ENCODE results near the gene MLXIP. TPM values are rescaled to one million over a fixed set of nuclear protein-coding genes. Genes with fewer than 3 reads are reported as not detected.
A peak's percentile ranks its signal among the peaks of the same experiment; 100 is the strongest.

The MLXIP gene
- total and polyA plus RNA-seq, 9 of the 15 experiments (the other 6 are each of a cell fraction or from before 2014, with no cell fraction given) = 2.2 to 66.3 (median 18.1) TPM

GRCh38 chr12:122064025-122064777, 14.4 kb upstream of the MLXIP start (continued):
- TF ChIP-seq, protein P1, sequence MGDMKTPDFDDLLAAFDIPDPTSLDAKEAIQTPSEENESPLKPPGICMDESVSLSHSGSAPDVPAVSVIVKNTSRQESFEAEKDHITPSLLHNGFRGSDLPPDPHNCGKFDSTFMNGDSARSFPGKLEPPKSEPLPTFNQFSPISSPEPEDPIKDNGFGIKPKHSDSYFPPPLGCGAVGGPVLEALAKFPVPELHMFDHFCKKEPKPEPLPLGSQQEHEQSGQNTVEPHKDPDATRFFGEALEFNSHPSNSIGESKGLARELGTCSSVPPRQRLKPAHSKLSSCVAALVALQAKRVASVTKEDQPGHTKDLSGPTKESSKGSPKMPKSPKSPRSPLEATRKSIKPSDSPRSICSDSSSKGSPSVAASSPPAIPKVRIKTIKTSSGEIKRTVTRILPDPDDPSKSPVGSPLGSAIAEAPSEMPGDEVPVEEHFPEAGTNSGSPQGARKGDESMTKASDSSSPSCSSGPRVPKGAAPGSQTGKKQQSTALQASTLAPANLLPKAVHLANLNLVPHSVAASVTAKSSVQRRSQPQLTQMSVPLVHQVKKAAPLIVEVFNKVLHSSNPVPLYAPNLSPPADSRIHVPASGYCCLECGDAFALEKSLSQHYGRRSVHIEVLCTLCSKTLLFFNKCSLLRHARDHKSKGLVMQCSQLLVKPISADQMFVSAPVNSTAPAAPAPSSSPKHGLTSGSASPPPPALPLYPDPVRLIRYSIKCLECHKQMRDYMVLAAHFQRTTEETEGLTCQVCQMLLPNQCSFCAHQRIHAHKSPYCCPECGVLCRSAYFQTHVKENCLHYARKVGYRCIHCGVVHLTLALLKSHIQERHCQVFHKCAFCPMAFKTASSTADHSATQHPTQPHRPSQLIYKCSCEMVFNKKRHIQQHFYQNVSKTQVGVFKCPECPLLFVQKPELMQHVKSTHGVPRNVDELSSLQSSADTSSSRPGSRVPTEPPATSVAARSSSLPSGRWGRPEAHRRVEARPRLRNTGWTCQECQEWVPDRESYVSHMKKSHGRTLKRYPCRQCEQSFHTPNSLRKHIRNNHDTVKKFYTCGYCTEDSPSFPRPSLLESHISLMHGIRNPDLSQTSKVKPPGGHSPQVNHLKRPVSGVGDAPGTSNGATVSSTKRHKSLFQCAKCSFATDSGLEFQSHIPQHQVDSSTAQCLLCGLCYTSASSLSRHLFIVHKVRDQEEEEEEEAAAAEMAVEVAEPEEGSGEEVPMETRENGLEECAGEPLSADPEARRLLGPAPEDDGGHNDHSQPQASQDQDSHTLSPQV (IDR thresholded peaks at IDR 0.05) = peak; percentile 100
- TF ChIP-seq SMAD4 (CRISPR knock-in tag; conservative IDR thresholded peaks at IDR 0.05) = peak; percentile 92
- TF ChIP-seq ATF4 (CRISPR knock-in tag; IDR thresholded peaks at IDR 0.05) = peak; percentile 58
- TF ChIP-seq ILK (tag; IDR thresholded peaks at IDR 0.05; ENCODE audit: borderline replicate concordance, low read depth) = peak; percentile 41; the same call in 1 of the 2 replicates
- TF ChIP-seq TAF7 (tag; IDR thresholded peaks at IDR 0.05) = peak; percentile 81
- TF ChIP-seq RAD21 (CRISPR knock-in tag; conservative IDR thresholded peaks at IDR 0.05 in 1 of 2, IDR thresholded peaks at IDR 0.05 in 1 of 2) = peak; percentile 44 to 62
- TF ChIP-seq TAF15 (IDR thresholded peaks at IDR 0.05; ENCODE audit: low read depth, low read length) = no peak
- peak; percentile 55; the same call in 1 of the 2 replicates for TF ChIP-seq HCFC1 (IDR thresholded peaks at IDR 0.05; ENCODE audit: low read depth, low read length)
- peak; percentile 90 for TF ChIP-seq RBM25 (IDR thresholded peaks at IDR 0.05; ENCODE audit: low read depth, low read length, severe bottlenecking)
- TF ChIP-seq, protein P2, sequence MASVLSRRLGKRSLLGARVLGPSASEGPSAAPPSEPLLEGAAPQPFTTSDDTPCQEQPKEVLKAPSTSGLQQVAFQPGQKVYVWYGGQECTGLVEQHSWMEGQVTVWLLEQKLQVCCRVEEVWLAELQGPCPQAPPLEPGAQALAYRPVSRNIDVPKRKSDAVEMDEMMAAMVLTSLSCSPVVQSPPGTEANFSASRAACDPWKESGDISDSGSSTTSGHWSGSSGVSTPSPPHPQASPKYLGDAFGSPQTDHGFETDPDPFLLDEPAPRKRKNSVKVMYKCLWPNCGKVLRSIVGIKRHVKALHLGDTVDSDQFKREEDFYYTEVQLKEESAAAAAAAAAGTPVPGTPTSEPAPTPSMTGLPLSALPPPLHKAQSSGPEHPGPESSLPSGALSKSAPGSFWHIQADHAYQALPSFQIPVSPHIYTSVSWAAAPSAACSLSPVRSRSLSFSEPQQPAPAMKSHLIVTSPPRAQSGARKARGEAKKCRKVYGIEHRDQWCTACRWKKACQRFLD (CRISPR knock-in tag; IDR thresholded peaks at IDR 0.05) = peak; percentile 98
- TF ChIP-seq, protein P3, sequence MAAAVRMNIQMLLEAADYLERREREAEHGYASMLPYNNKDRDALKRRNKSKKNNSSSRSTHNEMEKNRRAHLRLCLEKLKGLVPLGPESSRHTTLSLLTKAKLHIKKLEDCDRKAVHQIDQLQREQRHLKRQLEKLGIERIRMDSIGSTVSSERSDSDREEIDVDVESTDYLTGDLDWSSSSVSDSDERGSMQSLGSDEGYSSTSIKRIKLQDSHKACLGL (CRISPR knock-in tag; IDR thresholded peaks at IDR 0.05; ENCODE audit: borderline replicate concordance, poor library complexity, severe bottlenecking) = peak; percentile 50
- TF ChIP-seq TFAP4 (CRISPR knock-in tag; IDR thresholded peaks at IDR 0.05; ENCODE audit: borderline replicate concordance) = peak; percentile 86; the same call in 1 of the 2 replicates
- TF ChIP-seq, protein P4, sequence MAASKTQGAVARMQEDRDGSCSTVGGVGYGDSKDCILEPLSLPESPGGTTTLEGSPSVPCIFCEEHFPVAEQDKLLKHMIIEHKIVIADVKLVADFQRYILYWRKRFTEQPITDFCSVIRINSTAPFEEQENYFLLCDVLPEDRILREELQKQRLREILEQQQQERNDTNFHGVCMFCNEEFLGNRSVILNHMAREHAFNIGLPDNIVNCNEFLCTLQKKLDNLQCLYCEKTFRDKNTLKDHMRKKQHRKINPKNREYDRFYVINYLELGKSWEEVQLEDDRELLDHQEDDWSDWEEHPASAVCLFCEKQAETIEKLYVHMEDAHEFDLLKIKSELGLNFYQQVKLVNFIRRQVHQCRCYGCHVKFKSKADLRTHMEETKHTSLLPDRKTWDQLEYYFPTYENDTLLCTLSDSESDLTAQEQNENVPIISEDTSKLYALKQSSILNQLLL (CRISPR knock-in tag; IDR thresholded peaks at IDR 0.05; ENCODE audit: borderline replicate concordance) = no peak
- TF ChIP-seq TCF15 (CRISPR knock-in tag; IDR thresholded peaks at IDR 0.05) = peak; percentile 93
- TF ChIP-seq MEF2A (IDR thresholded peaks at IDR 0.05; ENCODE audit: control insufficient read depth, low read depth, low read length) = no peak

Data from K562 (cell line).